ENCODE results near the gene MAPRE2.

- TF ChIP-seq CTCF (conservative IDR thresholded peaks at IDR 0.05; ENCODE audit: low read depth, low read length), result no peak
- no peak for TF ChIP-seq EZH2 (IDR thresholded peaks at IDR 0.05; ENCODE audit: borderline replicate concordance, low read depth, low read length, poor library complexity, severe bottlenecking)
Measured at GRCh38 chr18:35086704-35087103, 45.5 kb downstream of the MAPRE2 start.
